ENCODE data around the gene C1orf122.

The C1orf122 gene

GRCh38 chr1:37807555-37808368, at the start of gene C1orf122, which contains the start of gene YRDC:
TSS of gene C1orf122 (plus strand) at chr1:37807790. CDS start at chr1:37808405, 615 bp downstream.
TSS of gene YRDC (minus strand) at chr1:37808208. CDS start at chr1:37808180, 28 bp downstream.
- ChIA-PET POLR2A (interaction anchor here (0.6 to 1.4 kb wide), 7 partner anchors 9 to 94 kb away, joined by 3 to 8 read pairs (median 3); no protein-coding TSS in a partner anchor), CTCF (interaction anchor here (1.1 to 2.7 kb wide), 9 partner anchors 8 to 96 kb away, joined by 3 to 11 read pairs (median 4); partner anchors contain the start of gene MTF1)
- no peak for TF ChIP-seq CTCF (IDR thresholded peaks at IDR 0.05; ENCODE audit: control extremely low read depth, extremely low read depth, low read depth, missing control alignments)
- peak; percentile 98 for DNase-seq (ENCODE audit: extremely low spot score)

GRCh38 chr1:37759451-37759850, 48.1 kb upstream of the C1orf122 start:
- POLR2A ChIA-PET, result no interaction called here
- TF ChIP-seq CTCF (IDR thresholded peaks at IDR 0.05; ENCODE audit: control extremely low read depth, extremely low read depth, low read depth, missing control alignments), result no peak
- no peak for DNase-seq (ENCODE audit: extremely low spot score)
- CTCF ChIA-PET, result interaction anchor here (0.9 kb wide), 1 partner anchor 11 kb away, joined by 5 read pairs; no protein-coding TSS in a partner anchor

- CTCF ChIA-PET, result no interaction called here
Measured at GRCh38 chr1:37761416-37762095, 46.0 kb upstream of the C1orf122 start.

GRCh38 chr1:37762516-37762915, 45.1 kb upstream of the C1orf122 start:
- TF ChIP-seq CTCF (IDR thresholded peaks at IDR 0.05; ENCODE audit: control extremely low read depth, extremely low read depth, low read depth, missing control alignments), result no peak
- POLR2A ChIA-PET, result interaction anchor here (0.6 kb wide), 1 partner anchor 286 kb away, joined by 4 read pairs; no protein-coding TSS in a partner anchor
- no peak for DNase-seq (ENCODE audit: extremely low spot score)
- CTCF ChIA-PET, result no interaction called here

More at GRCh38 chr1:37761416-37762095, 46.0 kb upstream of the C1orf122 start:
- DNase-seq (ENCODE audit: extremely low spot score), result no peak
- TF ChIP-seq CTCF (IDR thresholded peaks at IDR 0.05; ENCODE audit: control extremely low read depth, extremely low read depth, low read depth, missing control alignments), result no peak
- POLR2A ChIA-PET, result interaction anchor here (0.6 kb wide), 1 partner anchor 285 kb away, joined by 4 read pairs; no protein-coding TSS in a partner anchor

GRCh38 chr1:37763791-37764413, 43.7 kb upstream of the C1orf122 start:
- ChIA-PET POLR2A (no interaction called here), CTCF (no interaction called here)

More at GRCh38 chr1:37763791-37764413, 43.7 kb upstream of the C1orf122 start:
- no peak for TF ChIP-seq CTCF (IDR thresholded peaks at IDR 0.05; ENCODE audit: control extremely low read depth, extremely low read depth, low read depth, missing control alignments)
- no peak for DNase-seq (ENCODE audit: extremely low spot score)
